ENCODE results near the gene CYP11A1.
A peak's percentile ranks its signal among the peaks of the same experiment; 100 is the strongest.

Gene CYP11A1

GRCh38 chr15:74322558-74323180, 44.8 kb downstream of the CYP11A1 start:
- H3K27ac Mint-ChIP-seq, result no peak overlapping the region
- no peak overlapping the region for H3K4me3 Mint-ChIP-seq
- H3K4me1 Mint-ChIP-seq (ENCODE audit: low read depth), result peaks cover 21% of the 10 kb centered on the region
- no peaks in the 10 kb centered on the region for H3K27me3 Mint-ChIP-seq
- no peaks in the 10 kb centered on the region for H3K9me3 Mint-ChIP-seq (ENCODE audit: low read depth)
- H3K36me3 Mint-ChIP-seq, result no peaks in the 10 kb centered on the region

DNA sequence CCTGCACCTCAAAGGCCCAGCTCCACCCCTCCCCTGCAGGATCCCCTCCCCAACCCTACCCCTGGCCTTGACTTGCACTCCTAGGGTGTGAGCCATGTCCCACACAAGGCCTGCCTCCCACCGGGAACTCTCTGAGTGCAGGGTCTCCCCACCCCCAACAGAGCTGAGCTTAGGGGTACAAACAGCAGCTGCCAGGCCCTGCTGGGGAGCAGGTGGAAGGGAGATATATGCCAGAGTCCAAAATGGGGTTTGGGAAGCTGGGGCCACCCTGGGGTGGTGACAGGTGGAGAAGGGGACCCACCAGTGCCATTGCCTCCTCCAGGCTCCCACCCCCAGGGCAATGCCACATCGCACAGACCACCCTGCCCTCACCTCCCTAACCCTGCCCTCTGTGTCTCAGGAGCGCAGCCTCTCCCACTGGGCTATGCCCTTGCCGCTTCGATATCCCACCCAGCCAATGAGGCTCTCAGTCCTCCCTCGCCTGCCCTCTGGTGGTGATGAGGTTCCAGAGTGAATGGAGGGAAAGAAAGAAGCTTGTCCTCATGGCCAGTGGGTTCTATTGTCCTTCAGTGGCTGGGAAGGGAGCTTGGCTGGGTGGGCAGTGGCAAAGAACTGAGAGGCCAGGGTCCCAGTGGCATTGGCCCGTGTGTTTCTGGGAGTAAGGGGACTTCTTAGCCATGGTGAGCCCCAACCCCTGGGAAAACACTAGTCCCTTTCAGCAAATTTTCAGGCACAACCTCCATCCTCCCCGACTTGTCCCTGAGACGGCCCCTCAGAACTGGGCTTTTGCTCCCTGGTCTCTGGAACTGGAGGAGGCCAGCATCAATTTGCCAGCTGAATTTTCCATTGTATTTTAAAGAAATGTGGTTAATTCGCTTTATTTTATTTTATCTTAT, 46.8 kb downstream of the CYP11A1 start:
- H3K4me1 Mint-ChIP-seq (ENCODE audit: low read depth), result peaks cover 38% of the 10 kb centered on the region
- no peaks in the 10 kb centered on the region for H3K9me3 Mint-ChIP-seq (ENCODE audit: low read depth)
- H3K27ac Mint-ChIP-seq, result no peak overlapping the region
- H3K4me3 Mint-ChIP-seq, result no peak overlapping the region
- no peaks in the 10 kb centered on the region for H3K36me3 Mint-ChIP-seq
- no peaks in the 10 kb centered on the region for H3K27me3 Mint-ChIP-seq

DNA sequence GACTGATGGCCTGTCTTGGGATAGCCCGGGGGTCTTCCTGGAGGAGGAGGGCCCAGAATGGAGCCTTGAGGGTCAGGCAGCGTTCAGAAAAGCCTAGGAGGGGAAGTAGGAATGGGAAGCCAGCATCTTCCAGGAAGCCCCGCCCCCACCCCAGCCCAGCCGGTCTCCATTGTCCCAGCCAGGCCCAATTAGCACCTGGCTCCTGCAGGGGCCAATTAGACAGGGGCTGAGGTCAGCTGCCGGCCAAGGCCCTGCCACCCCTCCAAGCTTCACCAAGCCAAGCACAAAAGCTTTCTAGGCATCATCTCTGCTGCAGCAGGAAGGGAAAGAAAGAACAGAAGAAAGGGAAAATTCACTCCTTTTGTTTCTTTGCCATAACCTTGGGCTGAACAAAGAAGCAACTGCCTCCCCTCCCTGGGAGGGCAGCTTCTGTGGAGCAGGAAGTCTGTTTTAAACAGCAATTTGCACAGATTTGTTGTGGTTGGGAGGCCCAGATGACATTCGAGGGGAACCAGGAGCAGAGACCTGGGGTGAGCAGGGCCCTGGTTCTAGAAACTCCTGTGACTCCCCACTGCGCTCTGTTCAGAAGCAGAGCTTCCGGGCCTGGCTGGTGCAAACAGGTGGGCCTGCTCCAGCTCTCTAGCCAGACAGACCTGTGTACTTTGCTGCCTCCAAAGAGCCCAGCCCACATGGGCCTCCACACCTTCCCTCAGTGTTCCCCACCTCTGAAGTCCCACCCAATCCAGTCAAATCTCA, 47.7 kb downstream of the CYP11A1 start:
- no peak overlapping the region for H3K27ac Mint-ChIP-seq

DNA sequence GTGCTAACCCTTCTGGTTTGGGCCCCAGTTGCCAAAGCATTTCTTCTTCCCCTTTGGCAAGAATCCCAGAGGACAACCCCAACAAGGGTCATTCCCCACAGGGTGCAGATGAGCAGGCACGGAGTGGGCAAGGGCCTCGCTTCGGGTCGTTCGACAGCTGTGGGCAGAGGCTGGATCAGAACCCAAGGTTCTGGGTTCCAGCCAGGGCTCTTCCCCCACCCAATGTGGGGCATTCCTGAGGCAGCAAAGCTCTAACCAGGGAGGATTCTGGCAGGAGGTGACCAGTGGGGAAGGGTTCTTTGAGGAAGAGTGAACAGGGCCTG, 48.3 kb downstream of the CYP11A1 start:
- Mint-ChIP-seq H3K27ac (no peak overlapping the region), H3K4me3 (no peak overlapping the region), H3K36me3 (no peaks in the 10 kb centered on the region), H3K4me1 (ENCODE audit: low read depth) (peaks cover 52% of the 10 kb centered on the region), H3K27me3 (no peaks in the 10 kb centered on the region), H3K9me3 (ENCODE audit: low read depth) (no peaks in the 10 kb centered on the region)

More for the DNA sequence above, 47.7 kb downstream of the CYP11A1 start:
- Mint-ChIP-seq H3K27me3 (no peaks in the 10 kb centered on the region), H3K4me1 (ENCODE audit: low read depth) (peaks cover 46% of the 10 kb centered on the region), H3K9me3 (ENCODE audit: low read depth) (no peaks in the 10 kb centered on the region), H3K36me3 (no peaks in the 10 kb centered on the region), H3K4me3 (no peak overlapping the region)

GRCh38 chr15:74318376-74319137, 48.9 kb downstream of the CYP11A1 start:
- H3K9me3 Mint-ChIP-seq (ENCODE audit: low read depth), result no peaks in the 10 kb centered on the region
- H3K36me3 Mint-ChIP-seq, result no peaks in the 10 kb centered on the region
- no peak overlapping the region for H3K4me3 Mint-ChIP-seq
- peaks cover 57% of the 10 kb centered on the region for H3K4me1 Mint-ChIP-seq (ENCODE audit: low read depth)
- H3K27ac Mint-ChIP-seq, result no peak overlapping the region
- no peaks in the 10 kb centered on the region for H3K27me3 Mint-ChIP-seq

DNA sequence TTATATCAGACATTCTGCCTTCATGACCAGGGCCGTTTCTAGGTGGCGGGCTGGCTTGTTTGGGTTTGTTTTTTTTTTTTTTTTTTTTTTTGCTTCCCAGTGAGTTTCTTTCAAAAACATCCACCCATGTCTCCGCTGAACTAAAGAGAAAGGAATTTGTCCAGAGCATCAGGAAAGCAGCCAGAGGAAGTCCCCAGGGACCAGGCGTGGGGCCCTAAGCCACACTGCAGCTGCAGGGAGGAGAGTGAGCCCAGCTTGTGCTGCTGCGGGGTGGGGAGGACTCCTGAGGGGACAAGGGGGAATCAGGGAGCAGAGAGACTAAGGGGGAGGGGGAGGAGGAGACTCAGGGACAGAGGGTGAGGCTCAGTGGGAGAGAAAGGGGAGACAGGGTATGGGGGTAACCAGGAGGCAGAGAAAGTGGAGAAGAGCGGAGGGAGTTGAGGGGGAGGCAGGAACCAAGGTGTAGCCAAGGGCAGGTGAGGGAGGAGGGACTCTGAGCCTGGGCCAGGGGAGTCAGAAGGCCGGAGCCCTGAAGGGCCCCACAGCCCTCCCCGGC, 49.5 kb downstream of the CYP11A1 start:
- Mint-ChIP-seq H3K36me3 (no peaks in the 10 kb centered on the region), H3K4me1 (ENCODE audit: low read depth) (peaks cover 58% of the 10 kb centered on the region), H3K27me3 (no peaks in the 10 kb centered on the region), H3K4me3 (no peak overlapping the region), H3K9me3 (ENCODE audit: low read depth) (no peaks in the 10 kb centered on the region), H3K27ac (no peak overlapping the region)

DNA sequence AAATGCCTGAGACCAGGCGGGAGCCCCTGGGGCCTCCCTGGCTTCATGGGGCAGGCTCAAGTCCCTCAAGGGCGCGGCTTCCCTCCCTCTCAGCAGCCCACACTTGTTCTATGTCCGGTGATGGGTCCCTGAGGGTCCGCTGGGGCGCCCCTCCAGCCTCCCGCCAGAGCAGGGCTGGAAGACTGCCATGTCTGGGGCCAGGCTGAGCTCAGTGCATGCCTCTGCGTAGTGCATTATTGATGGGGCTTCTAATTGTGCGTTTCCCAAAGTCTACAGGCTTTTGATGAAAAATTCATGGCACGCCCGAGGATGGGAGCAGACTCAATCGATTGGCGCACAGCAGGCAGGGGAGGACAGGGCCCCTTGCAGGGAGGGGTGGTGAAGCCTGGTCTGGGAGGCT, 51.3 kb downstream of the CYP11A1 start:
- Mint-ChIP-seq H3K27me3 (no peaks in the 10 kb centered on the region), H3K36me3 (no peaks in the 10 kb centered on the region), H3K4me1 (ENCODE audit: low read depth) (peaks cover 61% of the 10 kb centered on the region), H3K27ac (no peak overlapping the region), H3K4me3 (no peak overlapping the region), H3K9me3 (ENCODE audit: low read depth) (no peaks in the 10 kb centered on the region)

DNA sequence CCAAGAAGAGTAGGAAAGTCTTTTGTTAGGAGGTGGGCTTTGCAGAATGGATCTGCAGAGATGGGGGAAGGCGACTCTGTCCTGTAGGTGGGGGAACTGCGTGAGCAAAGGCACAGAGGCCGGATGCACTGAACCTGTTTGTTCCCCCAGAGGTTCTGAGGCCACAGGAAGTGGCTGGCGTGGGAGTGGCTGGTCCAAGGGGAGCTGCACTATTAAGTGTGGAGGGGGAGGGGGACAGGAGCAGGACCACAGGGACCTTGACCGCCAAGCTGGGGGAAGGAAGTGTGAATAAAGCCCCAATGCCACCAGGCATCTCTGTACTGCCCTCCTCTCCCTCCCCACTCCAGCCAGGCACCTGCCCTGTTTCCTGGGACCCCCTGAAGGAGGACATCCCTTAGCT, 51.8 kb downstream of the CYP11A1 start:
- Mint-ChIP-seq H3K4me1 (ENCODE audit: low read depth) (peaks cover 60% of the 10 kb centered on the region), H3K27ac (peak overlapping the region; percentile 81), H3K36me3 (no peaks in the 10 kb centered on the region), H3K4me3 (peak overlapping the region; percentile 58), H3K9me3 (ENCODE audit: low read depth) (no peaks in the 10 kb centered on the region), H3K27me3 (no peaks in the 10 kb centered on the region)

DNA sequence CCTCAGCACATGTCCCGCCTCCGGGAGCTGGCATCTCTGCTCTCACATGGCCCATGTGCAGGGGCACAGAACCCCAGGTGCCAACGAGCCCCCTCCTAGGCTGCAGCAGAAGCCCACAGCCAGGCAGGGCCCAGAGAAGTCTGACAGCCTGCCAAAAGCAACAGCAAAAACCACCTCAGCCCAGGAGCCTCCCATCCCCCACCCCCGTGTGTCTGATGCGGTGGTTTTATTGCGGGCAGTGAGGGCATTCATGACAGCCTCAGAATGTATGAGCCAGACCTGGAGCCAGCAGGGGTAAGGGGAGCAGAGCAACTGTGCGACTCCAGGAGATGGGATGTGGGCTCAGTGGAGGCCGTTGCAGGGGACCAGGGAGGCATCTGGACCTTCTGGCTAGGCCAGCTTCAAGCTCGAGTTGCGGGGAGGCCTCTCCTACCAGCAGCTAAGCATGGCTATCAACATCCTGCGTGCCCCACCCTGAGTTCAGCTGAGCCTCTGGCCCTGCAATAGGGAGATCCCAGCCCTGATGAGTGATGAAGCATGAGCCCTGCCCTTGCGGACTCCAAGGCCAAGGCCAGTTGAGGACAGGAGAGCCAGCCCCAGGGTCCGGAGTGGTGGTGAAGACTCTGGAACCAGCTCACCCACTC, 52.5 kb downstream of the CYP11A1 start:
- no peaks in the 10 kb centered on the region for H3K36me3 Mint-ChIP-seq
- peaks cover 56% of the 10 kb centered on the region for H3K4me1 Mint-ChIP-seq (ENCODE audit: low read depth)
- no peaks in the 10 kb centered on the region for H3K27me3 Mint-ChIP-seq
- no peaks in the 10 kb centered on the region for H3K9me3 Mint-ChIP-seq (ENCODE audit: low read depth)
- H3K27ac Mint-ChIP-seq, result peak overlapping the region; percentile 50
- H3K4me3 Mint-ChIP-seq, result peak overlapping the region; percentile 58

DNA sequence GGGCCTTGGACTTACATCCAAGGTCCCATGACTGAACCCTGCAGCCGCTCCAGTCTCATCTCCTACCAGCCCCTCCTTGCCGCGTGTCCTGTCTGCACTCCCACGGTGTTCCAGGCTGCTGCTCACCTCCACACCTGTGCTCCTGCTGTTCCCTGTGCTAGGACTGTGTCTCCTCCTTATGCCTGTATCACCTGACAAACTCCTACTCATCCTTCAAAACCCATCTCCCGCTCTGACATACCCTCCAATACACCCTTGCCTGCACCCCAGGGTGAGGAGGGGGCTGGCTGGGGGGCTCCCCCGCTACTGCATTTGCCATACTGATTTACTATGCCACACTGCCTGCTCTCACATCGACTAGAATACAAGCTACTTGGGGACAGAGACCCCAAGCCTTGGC, 53.6 kb downstream of the CYP11A1 start:
- H3K36me3 Mint-ChIP-seq, result no peaks in the 10 kb centered on the region
- peak overlapping the region; percentile 38 for H3K4me3 Mint-ChIP-seq
- no peaks in the 10 kb centered on the region for H3K27me3 Mint-ChIP-seq
- H3K9me3 Mint-ChIP-seq (ENCODE audit: low read depth), result no peaks in the 10 kb centered on the region
- H3K4me1 Mint-ChIP-seq (ENCODE audit: low read depth), result peaks cover 49% of the 10 kb centered on the region
- no peak overlapping the region for H3K27ac Mint-ChIP-seq

DNA sequence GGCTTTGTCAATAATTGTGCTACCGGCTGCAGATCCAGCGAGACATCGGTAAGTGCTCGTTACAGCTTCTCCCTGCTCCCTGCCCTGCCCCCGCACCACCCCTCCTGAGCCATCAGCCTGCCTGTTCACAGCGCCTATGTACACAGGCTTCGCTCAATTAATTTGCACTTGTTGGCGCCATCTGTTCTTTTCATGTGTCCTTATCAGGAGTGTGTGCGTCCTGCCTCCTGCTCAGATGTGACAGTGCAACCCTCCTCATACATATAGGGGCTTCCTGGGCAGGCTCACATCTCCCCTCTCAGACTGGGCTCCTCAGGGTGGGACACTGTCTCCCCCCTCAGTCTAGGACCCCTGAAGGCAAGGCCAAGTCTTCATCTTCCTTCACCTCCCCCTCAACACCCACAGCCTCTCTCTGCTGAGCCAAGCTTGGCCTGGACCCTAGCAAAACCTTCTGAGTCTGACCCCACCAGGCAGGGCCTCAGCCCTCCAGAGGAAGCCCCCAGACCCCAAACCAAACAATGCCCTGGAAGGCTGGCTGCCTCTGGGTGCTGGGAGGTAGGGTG, 54.9 kb downstream of the CYP11A1 start:
- H3K36me3 Mint-ChIP-seq, result no peaks in the 10 kb centered on the region
- no peaks in the 10 kb centered on the region for H3K27me3 Mint-ChIP-seq
- no peaks in the 10 kb centered on the region for H3K9me3 Mint-ChIP-seq (ENCODE audit: low read depth)
- H3K4me3 Mint-ChIP-seq, result no peak overlapping the region
- H3K4me1 Mint-ChIP-seq (ENCODE audit: low read depth), result peaks cover 40% of the 10 kb centered on the region
- H3K27ac Mint-ChIP-seq, result no peak overlapping the region

DNA sequence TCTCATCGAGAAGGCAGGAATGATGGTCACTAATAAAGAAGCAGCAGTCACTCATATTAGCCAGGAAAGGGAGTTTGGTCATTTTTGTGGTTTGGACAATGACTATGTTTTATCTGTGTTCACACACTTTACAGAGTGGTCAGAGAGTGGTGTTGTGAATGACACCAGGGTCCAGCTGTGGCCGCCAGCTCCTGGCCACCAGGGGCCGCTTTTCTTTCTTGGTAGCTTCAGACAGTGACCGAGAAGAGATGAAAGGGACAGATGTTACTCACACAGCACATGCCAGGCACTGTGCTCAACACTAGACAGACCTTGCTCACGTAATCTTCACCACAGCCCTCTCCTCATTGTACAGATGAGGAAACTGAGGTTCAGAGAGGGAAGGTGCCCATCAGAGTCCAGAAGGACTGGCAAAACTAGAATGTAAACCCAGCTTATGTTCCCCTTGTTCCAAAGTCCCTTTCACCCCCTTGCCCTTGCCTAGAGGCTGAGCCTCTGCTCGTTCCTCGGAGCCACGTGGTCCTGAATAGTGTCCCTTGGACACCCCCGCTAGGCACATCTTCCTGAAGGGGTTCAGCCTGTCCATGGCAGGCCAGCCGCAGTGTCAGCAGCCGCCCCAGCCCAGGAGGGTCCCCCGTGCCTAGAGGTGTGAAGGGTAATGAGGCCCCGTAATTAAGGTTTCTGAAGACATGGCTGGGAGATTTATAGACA, 55.6 kb downstream of the CYP11A1 start:
- peaks cover 34% of the 10 kb centered on the region for H3K4me1 Mint-ChIP-seq (ENCODE audit: low read depth)
- H3K9me3 Mint-ChIP-seq (ENCODE audit: low read depth), result no peaks in the 10 kb centered on the region
- H3K4me3 Mint-ChIP-seq, result no peak overlapping the region
- no peak overlapping the region for H3K27ac Mint-ChIP-seq
- no peaks in the 10 kb centered on the region for H3K27me3 Mint-ChIP-seq
- no peaks in the 10 kb centered on the region for H3K36me3 Mint-ChIP-seq

Measured in activated naive CD8-positive, alpha-beta T cell (primary cell).